A549 (cell line): ENCODE data around the gene LUZP4. TPM values are rescaled to one million over a fixed set of nuclear protein-coding genes. Genes with fewer than 3 reads are reported as not detected.
A peak's percentile ranks its signal among the peaks of the same experiment; 100 is the strongest.

Experiments used
- ATAC-seq, 2 experiments: fragments of 200-7000 bp in 1 of 2; fragments of >200 bp in 1 of 2; cut with Nextera tagmentation in 1 of 2; cut with Tn5 transposase in 1 of 2; 3 replicates each; pipeline versions ENCODE4 v1.8.0 to v1.9.1; 2018 to 2020; ENCODE audit warnings: mild to moderate bottlenecking in 1 of 2, moderate library complexity in 1 of 2
- CTCF ChIA-PET: fragments of 300-600 bp; sonication (Branson Sonifier 250); formaldehyde crosslinking; extraction: SDS; loops from one replicate; lab custom pipeline; 2021; ENCODE audit warnings: antibody characterized with exemption, inconsistent platforms; lab: Yijun Ruan, JAX
- POLR2A ChIA-PET: fragments of 350-600 bp; formaldehyde crosslinking; extraction: SDS; loops from one replicate; lab custom pipeline; 2021; ENCODE audit warnings: antibody characterized with exemption, inconsistent platforms; lab: Yijun Ruan, JAX
- DNase-seq, 2 experiments: peaks; one replicate each; pipeline versions ENCODE4 v3.0.0 to v3.0.0-alpha.2; 2011 to 2016; ENCODE audit warnings: low read depth in 1 of 2, low spot score in 1 of 2
- FAIRE-seq: peaks from 2 replicates; lab custom pipeline; 2011; peaks lifted over from hg19 to GRCh38; lab: Jason Lieb, UNC
- H3K27ac ChIP-seq, 2 experiments: fragments of >200 bp; sonication (Bioruptor Twin); formaldehyde crosslinking; 3 replicates each; pipeline ENCODE4 v1.5.1; 2016 to 2017
- H3K4me1 ChIP-seq: fragments of >200 bp; sonication (Bioruptor Twin); formaldehyde crosslinking; 3 replicates; pipeline ENCODE4 v1.6.1; 2016
- H3K4me2 ChIP-seq: fragments of >200 bp; sonication (Bioruptor Twin); formaldehyde crosslinking; 3 replicates; pipeline ENCODE4 v1.6.1; 2016
- H3K4me3 ChIP-seq: fragments of >200 bp; sonication (Bioruptor Twin); formaldehyde crosslinking; 3 replicates; pipeline ENCODE4 v1.5.1; 2016
- H3K9me3 ChIP-seq: fragments of >200 bp; sonication (Bioruptor Twin); formaldehyde crosslinking; 3 replicates; pipeline ENCODE4 v1.6.1; 2016
- BHLHE40 ChIP-seq: IDR thresholded peaks from 2 replicates; pipeline ENCODE4 v1.6.1; 2012; ENCODE audit warnings: low read depth, low read length, inconsistent platforms
- CBX8 ChIP-seq: fragments of 200-600 bp; sonication (generic); IDR thresholded peaks from 2 replicates; pipeline ENCODE4 v1.6.1; 2016
- CEBPB ChIP-seq, 2 experiments: fragments of >200 bp in 1 of 2; sonication (Bioruptor Twin) in 1 of 2; formaldehyde crosslinking in 1 of 2; IDR thresholded peaks; 2 replicates each; pipeline ENCODE4 v1.6.1; 2012 to 2016
- CHD2 ChIP-seq: fragments of 150-350 bp; IDR thresholded peaks from 2 replicates; pipeline ENCODE4 v1.6.1; 2014; ENCODE audit warnings: low read length; ENCODE audit not compliant: partially characterized antibody
- EHF ChIP-seq: fragments of 250-450 bp; sonication (Bioruptor Pico); IDR thresholded peaks from 2 replicates; pipeline ENCODE4 v1.5.0; 2020; ENCODE audit warnings: mild to moderate bottlenecking
- ESRRA ChIP-seq: fragments of 150-350 bp; IDR thresholded peaks from 2 replicates; pipeline ENCODE4 v1.6.1; 2014; ENCODE audit warnings: mild to moderate bottlenecking, low read length, borderline replicate concordance
- FOSL2 ChIP-seq, 2 experiments: fragments of 450-650 bp in 1 of 2; fragments of >200 bp in 1 of 2; sonication (Bioruptor Twin) in 1 of 2; formaldehyde crosslinking; IDR thresholded peaks; 2 replicates each; pipeline versions ENCODE4 v1.5.0 to v1.6.1; 2016 to 2020; ENCODE audit warnings: mild to moderate bottlenecking in 1 of 2, moderate library complexity in 1 of 2
- GATA3 ChIP-seq: IDR thresholded peaks from 2 replicates; pipeline ENCODE4 v1.6.1; 2012; ENCODE audit warnings: borderline replicate concordance
- HDAC2 ChIP-seq: fragments of 200-600 bp; sonication (generic); IDR thresholded peaks from 2 replicates; pipeline ENCODE4 v1.6.1; 2016
- JUNB ChIP-seq: fragments of >200 bp; sonication (Bioruptor Twin); formaldehyde crosslinking; IDR thresholded peaks from 2 replicates; pipeline ENCODE4 v1.6.1; 2016
- KDM5A ChIP-seq: fragments of 200-600 bp; sonication (generic); IDR thresholded peaks from 2 replicates; pipeline ENCODE4 v1.6.1; 2016; ENCODE audit warnings: antibody characterized with exemption, mild to moderate bottlenecking
- POLR2A ChIP-seq: IDR thresholded peaks from 2 replicates; pipeline ENCODE4 v1.6.1; 2012; ENCODE audit warnings: mild to moderate bottlenecking, low read length
- POLR2AphosphoS2 ChIP-seq: conservative IDR thresholded peaks from 2 replicates; pipeline ENCODE4 v1.6.1; 2012; ENCODE audit warnings: low read length, improper control_type of control experiment, inconsistent platforms
- RFX5 ChIP-seq: fragments of 450-650 bp; IDR thresholded peaks from 2 replicates; pipeline ENCODE4 v1.7.1; 2014; ENCODE audit warnings: antibody characterized with exemption, mild to moderate bottlenecking, moderate library complexity
- SREBF2 ChIP-seq: fragments of 450-650 bp; IDR thresholded peaks from 2 replicates; pipeline ENCODE4 v1.6.1; 2014; ENCODE audit warnings: mild to moderate bottlenecking, moderate library complexity
- TFCP2L1 ChIP-seq: fragments of 250-450 bp; sonication (Bioruptor Pico); IDR thresholded peaks from 2 replicates; pipeline ENCODE4 v1.5.0; 2021; ENCODE audit warnings: mild to moderate bottlenecking
- ZC3H11A ChIP-seq: fragments of 450-650 bp; IDR thresholded peaks from 2 replicates; pipeline ENCODE4 v1.6.1; 2014; ENCODE audit warnings: antibody characterized with exemption, mild to moderate bottlenecking
- ZFP36 ChIP-seq: fragments of 450-650 bp; IDR thresholded peaks from 2 replicates; pipeline ENCODE4 v1.6.1; 2014; ENCODE audit warnings: borderline replicate concordance; ENCODE audit not compliant: partially characterized antibody
- ZSCAN20 ChIP-seq: fragments of 250-450 bp; sonication (Bioruptor Pico); IDR thresholded peaks from 2 replicates; pipeline ENCODE4 v1.8.0; 2022; ENCODE audit warnings: mild to moderate bottlenecking, moderate library complexity
- WGBS: methylation state at CpG from one replicate; pipeline ENCODE4 v1.1.6; 2017; ENCODE audit errors: missing lambda C conversion rate; 5-methylcytosine and 5-hydroxymethylcytosine counted together
- polyA minus RNA-seq: library from RNA; depleted of rRNA, polyadenylated mRNA; stranded (reverse); fragments of >200 nt; gene quantifications from 2 replicates; pipeline ENCODE4 v1.2.3, GENCODE V29; 2011; rRNA and poly(A)+ RNA removed
- polyA plus RNA-seq, 4 experiments: library from polyadenylated mRNA; depleted of rRNA in 3 of 4; stranded (reverse); fragments of >200 nt; fragmentation: RNase III in 1 of 4; extraction: RNeasy Plus Mini Kit Qiagen cat#74134 plus additional on column Dnase treatment in 1 of 4; gene quantifications; 2 replicates in 3 of 4; 3 replicates in 1 of 4; pipeline ENCODE4 v1.2.3, GENCODE V29; 2011 to 2017
- TF ChIP-seq, protein P1 (sequence below): fragments of 150-350 bp; IDR thresholded peaks from 2 replicates; pipeline ENCODE4 v1.6.1; 2014; ENCODE audit warnings: low read depth, mild to moderate bottlenecking, low read length
- TF ChIP-seq, protein P2 (sequence below): IDR thresholded peaks from 2 replicates; pipeline ENCODE4 v1.6.1; 2012

Gene LUZP4, protein sequence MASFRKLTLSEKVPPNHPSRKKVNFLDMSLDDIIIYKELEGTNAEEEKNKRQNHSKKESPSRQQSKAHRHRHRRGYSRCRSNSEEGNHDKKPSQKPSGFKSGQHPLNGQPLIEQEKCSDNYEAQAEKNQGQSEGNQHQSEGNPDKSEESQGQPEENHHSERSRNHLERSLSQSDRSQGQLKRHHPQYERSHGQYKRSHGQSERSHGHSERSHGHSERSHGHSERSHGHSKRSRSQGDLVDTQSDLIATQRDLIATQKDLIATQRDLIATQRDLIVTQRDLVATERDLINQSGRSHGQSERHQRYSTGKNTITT
- polyA plus RNA-seq (2011; rRNA removed) = not detected in 2 replicates
- polyA plus RNA-seq (2012; cell fraction: cytosol; rRNA removed) = not detected in 2 replicates
- polyA plus RNA-seq (2012; cell fraction: nucleus; rRNA removed) = not detected in 2 replicates
- polyA plus RNA-seq (2017; fragmentation: RNase III; extraction: RNeasy Plus Mini Kit Qiagen cat#74134 plus additional on column Dnase treatment) = not detected in 3 replicates
- polyA minus RNA-seq = not detected in 2 replicates

DNA sequence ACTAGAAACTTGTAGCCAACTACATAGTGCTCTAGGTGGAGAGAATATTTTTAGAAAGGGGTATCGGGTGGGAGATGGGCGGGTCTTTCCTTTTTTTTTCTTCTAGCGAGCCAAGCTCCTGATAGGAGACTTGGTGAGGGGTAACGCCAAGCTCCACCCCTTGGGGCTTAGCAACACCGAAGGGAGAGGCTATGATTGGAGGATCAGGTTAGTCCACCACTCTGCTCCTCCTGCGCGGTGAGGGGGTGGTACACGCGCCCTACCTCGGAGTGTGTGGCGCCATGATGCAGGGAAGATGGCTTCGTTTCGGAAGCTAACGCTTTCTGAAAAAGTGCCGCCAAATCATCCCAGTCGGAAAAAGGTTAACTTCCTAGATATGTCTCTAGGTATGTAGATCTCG lies at the start of gene LUZP4:
LUZP4 (plus strand) TSS at position 251 of the 400 bp plus-strand sequence; CDS start at position 296, 45 bp downstream.
- Histone ChIP-seq H3K4me1 (no peaks in the 10 kb centered on the region), H3K27ac (no peak within 1 kb of the TSS), H3K4me3 (no peak within 1 kb of the TSS), H3K4me2 (no peak within 1 kb of the TSS), H3K9me3 (no peaks in the 10 kb centered on the region)
- no peak for DNase-seq
- no peak for FAIRE-seq
- 64% methylated on average over 8 of the region's 17 CpGs for WGBS
- TF ChIP-seq, protein P1, sequence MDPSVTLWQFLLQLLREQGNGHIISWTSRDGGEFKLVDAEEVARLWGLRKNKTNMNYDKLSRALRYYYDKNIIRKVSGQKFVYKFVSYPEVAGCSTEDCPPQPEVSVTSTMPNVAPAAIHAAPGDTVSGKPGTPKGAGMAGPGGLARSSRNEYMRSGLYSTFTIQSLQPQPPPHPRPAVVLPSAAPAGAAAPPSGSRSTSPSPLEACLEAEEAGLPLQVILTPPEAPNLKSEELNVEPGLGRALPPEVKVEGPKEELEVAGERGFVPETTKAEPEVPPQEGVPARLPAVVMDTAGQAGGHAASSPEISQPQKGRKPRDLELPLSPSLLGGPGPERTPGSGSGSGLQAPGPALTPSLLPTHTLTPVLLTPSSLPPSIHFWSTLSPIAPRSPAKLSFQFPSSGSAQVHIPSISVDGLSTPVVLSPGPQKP = no peak
- no peak for TF ChIP-seq FOSL2 (IDR thresholded peaks at IDR 0.05)
- no peak for TF ChIP-seq FOSL2 (CRISPR knock-in tag; IDR thresholded peaks at IDR 0.05)
- no peak for TF ChIP-seq POLR2A
- TF ChIP-seq BHLHE40 = no peak
- no peak for TF ChIP-seq RFX5
- no peak for TF ChIP-seq POLR2AphosphoS2
- TF ChIP-seq JUNB = no peak
- TF ChIP-seq KDM5A = no peak
- no peak for TF ChIP-seq GATA3
- CTCF ChIA-PET = no interaction called here
- POLR2A ChIA-PET = no interaction called here
- no peak for ATAC-seq

DNA sequence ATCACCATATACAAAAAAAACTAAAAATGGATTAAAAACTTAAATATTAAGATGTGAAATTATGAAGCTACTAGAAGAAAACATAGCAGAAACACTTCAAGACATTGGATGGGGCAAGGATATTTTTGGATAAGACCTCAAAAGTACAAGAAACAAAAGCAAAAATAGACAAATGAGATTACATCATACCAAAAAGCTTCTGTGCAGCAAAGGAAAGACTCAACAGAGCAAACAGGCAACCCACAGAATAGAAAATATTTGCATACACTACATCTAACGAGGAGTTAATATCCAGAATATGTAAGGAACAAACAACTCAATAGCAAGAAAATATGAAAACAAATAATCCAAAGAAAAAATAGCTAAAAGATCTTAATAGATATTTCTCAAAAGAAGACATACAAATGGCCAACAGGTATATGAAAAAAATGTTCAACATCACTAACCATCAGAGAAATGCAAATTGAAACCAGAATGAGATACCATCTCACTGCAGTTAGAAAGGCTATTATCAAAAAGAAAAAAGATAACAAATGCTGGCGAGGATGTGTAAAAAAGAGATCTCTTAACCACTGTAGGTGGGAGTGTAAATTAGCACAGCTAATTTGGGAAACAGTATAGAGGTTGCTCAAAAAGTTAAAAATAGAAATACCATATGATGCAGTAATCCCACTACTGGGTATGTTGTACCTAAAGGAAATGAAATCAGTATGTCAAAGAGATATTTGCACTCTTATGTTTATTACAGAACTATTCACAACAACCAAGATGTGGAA lies 37.9 kb upstream of the LUZP4 start:
- H3K4me1 ChIP-seq = no peaks in the 10 kb centered on the region
- H3K4me3 ChIP-seq = no peak overlapping the region
- H3K4me2 ChIP-seq = no peak overlapping the region
- no peaks in the 10 kb centered on the region for H3K9me3 ChIP-seq
- CTCF ChIA-PET = interaction anchor here (0.9 kb wide), 1 partner anchor 25 kb away, joined by 4 read pairs; no protein-coding TSS in a partner anchor
- TF ChIP-seq ESRRA = no peak
- TF ChIP-seq CHD2 = no peak
- TF ChIP-seq, all 56 proteins: peak for 0
- H3K27ac ChIP-seq = no peak overlapping the region
- no peak for ATAC-seq
- POLR2A ChIA-PET = interaction anchor here (0.6 kb wide), 1 partner anchor 10 kb away, joined by 5 read pairs; no protein-coding TSS in a partner anchor
- peak; percentile 7 for FAIRE-seq
- 41% methylated on average over 2 of the region's 2 CpGs for WGBS
- DNase-seq = no peak

DNA sequence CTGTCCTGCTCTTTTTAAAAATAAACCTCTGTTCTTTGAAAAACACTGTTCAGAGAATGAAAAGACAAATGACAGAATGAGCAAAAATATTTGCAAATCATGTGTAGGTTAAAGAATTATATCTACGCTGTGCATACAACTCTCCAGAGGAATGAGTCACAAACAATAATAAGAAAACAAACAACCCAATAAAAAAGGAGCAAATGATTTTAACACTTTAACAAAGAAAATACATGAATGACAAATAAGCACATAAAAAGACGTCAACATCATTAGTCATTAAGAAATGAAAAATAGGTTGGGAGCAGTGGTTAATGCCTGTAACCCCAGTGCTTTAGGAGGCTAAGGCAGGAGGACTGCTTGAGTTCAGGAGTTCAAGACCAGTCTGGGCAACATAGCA lies 34.5 kb upstream of the LUZP4 start:
- H3K4me2 ChIP-seq = no peak overlapping the region
- DNase-seq = no peak
- H3K9me3 ChIP-seq = no peaks in the 10 kb centered on the region
- ChIA-PET POLR2A (no interaction called here), CTCF (no interaction called here)
- H3K27ac ChIP-seq = no peak overlapping the region
- no peak overlapping the region for H3K4me3 ChIP-seq
- H3K4me1 ChIP-seq = no peaks in the 10 kb centered on the region
- no peak for ATAC-seq
- TF ChIP-seq, protein P2, sequence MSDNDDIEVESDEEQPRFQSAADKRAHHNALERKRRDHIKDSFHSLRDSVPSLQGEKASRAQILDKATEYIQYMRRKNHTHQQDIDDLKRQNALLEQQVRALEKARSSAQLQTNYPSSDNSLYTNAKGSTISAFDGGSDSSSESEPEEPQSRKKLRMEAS = no peak
- no peak for TF ChIP-seq HDAC2
- no peak for TF ChIP-seq CEBPB (IDR thresholded peaks at IDR 0.05)
- no peak for TF ChIP-seq BHLHE40
- TF ChIP-seq ZSCAN20 (CRISPR knock-in tag) = no peak
- no peak for TF ChIP-seq ZFP36
- TF ChIP-seq ZC3H11A = no peak
- no peak for TF ChIP-seq POLR2AphosphoS2
- TF ChIP-seq RFX5 = no peak
- TF ChIP-seq EHF (CRISPR knock-in tag) = no peak
- no peak for TF ChIP-seq CBX8
- TF ChIP-seq SREBF2 = no peak
- no peak for TF ChIP-seq CHD2
- no peak for TF ChIP-seq TFCP2L1 (CRISPR knock-in tag)
- 35% methylated on average over 2 of the region's 2 CpGs for WGBS
- peak; percentile 77 for FAIRE-seq
